IMR-90 (cell line): ENCODE data around the gene GBF1. TPM values are rescaled to one million over a fixed set of nuclear protein-coding genes. Genes with fewer than 3 reads are reported as not detected.

Experiments used
- ATAC-seq: fragments of 200-7000 bp; cut with Tn5 transposase; 2 replicates; pipeline ENCODE4 v1.9.1; 2020; ENCODE audit warnings: low read depth, mild to moderate bottlenecking, moderate library complexity
- BruUV-seq: library from RNA; stranded (reverse); fragments of 400-500 nt; replicated peaks from 2 replicates; lab custom pipeline; 2021; lab: Mats Ljungman, UMichigan
- CTCF ChIA-PET: fragments of 300-600 bp; formaldehyde crosslinking; extraction: SDS; loops from one replicate; lab custom pipeline; 2021; ENCODE audit warnings: antibody characterized with exemption; lab: Yijun Ruan, JAX
- POLR2A ChIA-PET: fragments of 300-600 bp; sonication (Branson Sonifier 250); formaldehyde crosslinking; loops from one replicate; lab custom pipeline; 2022; ENCODE audit warnings: antibody characterized with exemption; ENCODE audit not compliant: unreplicated experiment; lab: Charles Lee
- DNase-seq: peaks from one replicate; pipeline ENCODE4 v3.0.0; 2013
- H2AFZ ChIP-seq: replicated peaks from 2 replicates; pipeline ENCODE3; 2013; ENCODE audit warnings: low read length, mild to moderate bottlenecking; ENCODE audit not compliant: poor library complexity
- H2AK5ac ChIP-seq: 2 replicates; pipeline ENCODE4 v1.6.1; 2013; ENCODE audit warnings: low read depth, low read length, inconsistent platforms
- H2AK9ac ChIP-seq: replicated peaks from 2 replicates; pipeline ENCODE3; 2013; ENCODE audit warnings: mild to moderate bottlenecking, low read depth, low read length, moderate library complexity; ENCODE audit not compliant: poor library complexity
- H2BK120ac ChIP-seq: 2 replicates; pipeline ENCODE4 v1.6.1; 2013; ENCODE audit warnings: low read depth, low read length, inconsistent platforms
- H2BK15ac ChIP-seq: 3 replicates; pipeline ENCODE4 v1.6.1; 2013; ENCODE audit warnings: low read depth, low read length, inconsistent platforms
- H2BK20ac ChIP-seq: 2 replicates; pipeline ENCODE4 v1.6.1; 2013; ENCODE audit warnings: low read depth, mild to moderate bottlenecking, inconsistent platforms, low read length, moderate library complexity
- H2BK5ac ChIP-seq: 2 replicates; pipeline ENCODE4 v1.6.1; 2013; ENCODE audit warnings: mild to moderate bottlenecking, low read depth, low read length, inconsistent platforms; ENCODE audit not compliant: poor library complexity, severe bottlenecking
- H3K14ac ChIP-seq: replicated peaks from 2 replicates; pipeline ENCODE4 v1.6.1; 2013; ENCODE audit warnings: low read depth, low read length, inconsistent platforms
- H3K18ac ChIP-seq: 2 replicates; pipeline ENCODE4 v1.6.1; 2013; ENCODE audit warnings: low read depth, low read length, control low read depth
- H3K23ac ChIP-seq: 2 replicates; pipeline ENCODE4 v1.6.1; 2013; ENCODE audit warnings: low read depth, low read length, inconsistent platforms
- H3K27ac ChIP-seq: 2 replicates; pipeline ENCODE4 v1.5.1; 2013; ENCODE audit warnings: mild to moderate bottlenecking, control low read depth, low read length; ENCODE audit not compliant: insufficient read depth
- H3K27me3 ChIP-seq: 2 replicates; pipeline ENCODE4 v1.6.1; 2013; ENCODE audit warnings: low read length; ENCODE audit not compliant: control insufficient read depth, insufficient read depth
- H3K36me3 ChIP-seq: 2 replicates; pipeline ENCODE4 v1.6.1; 2013; ENCODE audit warnings: low read length, mixed read lengths; ENCODE audit not compliant: control insufficient read depth, insufficient read depth
- H3K4ac ChIP-seq: 2 replicates; pipeline ENCODE4 v1.6.1; 2013; ENCODE audit warnings: low read depth, low read length, inconsistent platforms
- H3K4me1 ChIP-seq: 2 replicates; pipeline ENCODE4 v1.6.1; 2013; ENCODE audit warnings: low read length, mixed read lengths; ENCODE audit not compliant: control insufficient read depth, insufficient read depth
- H3K4me2 ChIP-seq: 2 replicates; pipeline ENCODE4 v1.6.1; 2013; ENCODE audit warnings: low read depth, mild to moderate bottlenecking, control low read depth, low read length, moderate library complexity
- H3K4me3 ChIP-seq: 2 replicates; pipeline ENCODE4 v1.5.1; 2013; ENCODE audit warnings: low read depth, mild to moderate bottlenecking, control low read depth, low read length, moderate library complexity; ENCODE audit not compliant: insufficient read depth
- H3K56ac ChIP-seq: 2 replicates; pipeline ENCODE4 v1.6.1; 2013; ENCODE audit warnings: low read length, inconsistent platforms; ENCODE audit not compliant: insufficient read depth; ENCODE audit errors: extremely low read depth
- H3K79me1 ChIP-seq, 2 experiments: 2 replicates each; pipeline ENCODE4 v1.6.1; 2013; ENCODE audit warnings: low read length in 2 of 2, inconsistent platforms in 1 of 2, low read depth in 1 of 2
- H3K9ac ChIP-seq: 2 replicates; pipeline ENCODE4 v1.6.1; 2013; ENCODE audit warnings: low read depth, low read length, control low read depth
- H3K9me1 ChIP-seq: 2 replicates; pipeline ENCODE4 v1.6.1; 2013; ENCODE audit warnings: low read length, inconsistent platforms; ENCODE audit not compliant: insufficient read depth
- H3K9me3 ChIP-seq: 2 replicates; pipeline ENCODE4 v1.6.1; 2013; ENCODE audit warnings: low read length; ENCODE audit not compliant: control insufficient read depth, insufficient read depth
- H4K20me1 ChIP-seq: 2 replicates; pipeline ENCODE4 v1.6.1; 2013; ENCODE audit warnings: low read length, inconsistent platforms; ENCODE audit not compliant: insufficient read depth
- H4K5ac ChIP-seq: 2 replicates; pipeline ENCODE4 v1.6.1; 2013; ENCODE audit warnings: mild to moderate bottlenecking, low read depth, low read length, control low read depth
- H4K8ac ChIP-seq, 2 experiments: 2 replicates each; pipeline ENCODE4 v1.6.1; 2013; ENCODE audit warnings: low read depth in 2 of 2, low read length in 2 of 2, control low read depth in 1 of 2, inconsistent platforms in 1 of 2
- H4K91ac ChIP-seq: 2 replicates; pipeline ENCODE4 v1.6.1; 2013; ENCODE audit warnings: low read depth, low read length, inconsistent platforms; ENCODE audit not compliant: insufficient read depth
- FOS ChIP-seq: fragments of 150-350 bp; IDR thresholded peaks from 2 replicates; pipeline ENCODE4 v1.6.1; 2016; ENCODE audit warnings: low read depth, low read length
- MAFK ChIP-seq: IDR thresholded peaks from 2 replicates; pipeline ENCODE4 v1.6.1; 2012; ENCODE audit warnings: low read depth, low read length, improper control_type of control experiment
- MAZ ChIP-seq: IDR thresholded peaks from 2 replicates; pipeline ENCODE4 v1.6.1; 2012; ENCODE audit warnings: low read depth, mild to moderate bottlenecking, low read length, improper control_type of control experiment, moderate library complexity, borderline replicate concordance
- SMC3 ChIP-seq: fragments of 150-350 bp; IDR thresholded peaks from 2 replicates; pipeline ENCODE4 v1.6.1; 2016; ENCODE audit warnings: low read depth, mild to moderate bottlenecking, antibody characterized with exemption, low read length, moderate library complexity
- WGBS, 2 experiments: methylation state at CpG; one replicate each; pipeline versions ENCODE4 v1.1.5 to v1.1.7; 2013; ENCODE audit warnings: missing lambda C conversion rate in 2 of 2; ENCODE audit not compliant: insufficient read length in 1 of 2; ENCODE audit errors: extremely low coverage in 2 of 2; 5-methylcytosine and 5-hydroxymethylcytosine counted together
- dilution Hi-C: fragments of 300-500 bp; cut with HindIII; formaldehyde crosslinking; loops from one replicate; pipeline ENCODE4 v1.14.3; 2018; ENCODE audit warnings: low sequenced_read_pairs; ENCODE audit not compliant: unreplicated experiment
- in situ Hi-C: fragments of 300-500 bp; cut with MboI; formaldehyde crosslinking; loops from 3 replicates; pipeline ENCODE4 v1.14.3; 2019; ENCODE audit warnings: low sequenced_read_pairs, inconsistent platforms, mixed read lengths
- intact Hi-C: fragments of 100-400 bp; cut with micrococcal nuclease; formaldehyde crosslinking; loops from 2 replicates; pipeline ENCODE4 v1.10.0; 2022
- polyA plus RNA-seq, 3 experiments: library from polyadenylated mRNA; depleted of rRNA; stranded (reverse); fragments of >200 nt; gene quantifications; 2 replicates each; pipeline ENCODE4 v1.2.3, GENCODE V29; 2012; ENCODE audit warnings: low replicate concordance in 1 of 3
- total RNA-seq: library from RNA; depleted of rRNA; stranded (reverse); fragments of >200 nt; gene quantifications from 2 replicates; pipeline ENCODE4 v1.2.3, GENCODE V29; 2012

Gene GBF1
- total and polyA plus RNA-seq, 2 of the 4 experiments (the other 2 are of a cell fraction): 38.7 to 40.1 TPM

GRCh38 chr10:102419269-102420180 lies 174.2 kb downstream of the GBF1 start:
- peak overlapping the region; percentile 87 for H2AK9ac ChIP-seq
- H3K14ac ChIP-seq: no peak overlapping the region
- H3K9me3 ChIP-seq: no peaks in the 10 kb centered on the region
- H2BK20ac ChIP-seq: no peak overlapping the region
- ChIA-PET POLR2A (interaction anchor here (0.6 kb wide), 1 partner anchor 230 kb away, joined by 3 read pairs; no protein-coding TSS in a partner anchor), CTCF (interaction anchor here (1.0 kb wide), 1 partner anchor 20 kb away, joined by 4 read pairs; no protein-coding TSS in a partner anchor)
- H3K23ac ChIP-seq: no peak overlapping the region
- in situ Hi-C loops (no loop called here), intact Hi-C loops (no loop called here), dilution Hi-C loops (no loop called here)
- H4K5ac ChIP-seq: no peak overlapping the region
- H3K27ac ChIP-seq: no peak overlapping the region
- no peaks in the 10 kb centered on the region for H4K20me1 ChIP-seq
- H2AFZ ChIP-seq: peak overlapping the region; percentile 99
- WGBS, 2 experiments: 1% methylated on average over 21 of the region's 54 CpGs; no CpG with 5 or more reads in 1 of the 2 experiments
- H4K91ac ChIP-seq: no peak overlapping the region
- no peak overlapping the region for H2BK15ac ChIP-seq
- DNase-seq: no peak
- no peak overlapping the region for H4K8ac ChIP-seq
- no peak overlapping the region for H3K18ac ChIP-seq
- H3K4me2 ChIP-seq: peak overlapping the region; percentile 60
- no peak overlapping the region for H2BK120ac ChIP-seq
- H3K4me3 ChIP-seq: peak overlapping the region; percentile 38
- BruUV-seq: no TSS peak
- no peak overlapping the region for H3K9ac ChIP-seq
- no peak for TF ChIP-seq MAFK
- no peak for TF ChIP-seq FOS
- no peak for TF ChIP-seq SMC3
- peak; percentile 81 for TF ChIP-seq MAZ
- H2AK5ac ChIP-seq: no peak overlapping the region
- H3K9me1 ChIP-seq: peaks cover 9% of the 10 kb centered on the region; the same call in 1 of the 2 replicates
- H3K27me3 ChIP-seq: peaks cover 28% of the 10 kb centered on the region
- ATAC-seq: no peak
- H3K4ac ChIP-seq: no peak overlapping the region
- H3K56ac ChIP-seq: no peak overlapping the region
- no peak overlapping the region for H2BK5ac ChIP-seq
- H3K4me1 ChIP-seq: peaks cover 9% of the 10 kb centered on the region
- peaks cover 6% of the 10 kb centered on the region; the same call in 1 of the 2 replicates for H3K36me3 ChIP-seq
- H3K79me1 ChIP-seq: peaks cover 0 to 19% of the 10 kb centered on the region in 2 experiments; a peak in 2 of 4 replicates
